IPS-18c (cell line): ENCODE data around the gene WWC1.

Experiments
- H3K4me3 ChIP-seq: 2 replicates; pipeline ENCODE4 v1.7.0; 2013; ENCODE audit warnings: low read depth, mild to moderate bottlenecking, low read length, moderate library complexity; ENCODE audit not compliant: insufficient read depth
- H3K9me3 ChIP-seq: one replicate; pipeline ENCODE4 v1.6.1; 2013; ENCODE audit warnings: mild to moderate bottlenecking, low read length, moderate library complexity; ENCODE audit not compliant: control insufficient read depth, insufficient read depth

WWC1 gene

DNA sequence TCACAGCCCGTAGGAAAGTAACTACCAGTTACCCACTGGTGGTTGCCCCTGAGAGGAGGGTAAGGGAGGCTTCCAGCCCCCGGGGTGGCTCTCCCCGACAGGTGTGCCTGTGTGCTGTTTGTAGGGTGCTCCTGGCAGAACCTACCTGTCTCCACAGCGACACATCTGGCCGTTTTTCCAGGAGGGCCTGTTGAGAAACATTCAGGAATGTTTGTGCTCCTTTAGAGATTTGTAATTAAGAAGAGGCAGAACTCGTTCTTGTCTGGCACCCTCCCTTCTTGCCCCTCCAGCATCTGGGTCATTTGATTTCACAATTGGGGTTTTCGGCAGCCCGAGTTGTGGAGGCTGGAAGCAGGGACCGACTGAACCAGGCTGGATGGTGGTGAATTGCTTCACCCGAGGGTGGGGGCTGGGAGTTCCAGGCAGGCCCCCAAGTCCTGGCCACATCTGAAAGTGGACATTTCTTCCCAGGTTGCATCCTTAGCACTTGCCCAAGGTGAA lies 74.2 kb downstream of the WWC1 start:
- Histone ChIP-seq H3K9me3 (no peaks in the 10 kb centered on the region), H3K4me3 (no peak overlapping the region)

- no peaks in the 10 kb centered on the region for H3K9me3 ChIP-seq
- no peak overlapping the region for H3K4me3 ChIP-seq
These were observed 74.7 kb downstream of the WWC1 start for GRCh38 chr5:168366116-168366515.

DNA sequence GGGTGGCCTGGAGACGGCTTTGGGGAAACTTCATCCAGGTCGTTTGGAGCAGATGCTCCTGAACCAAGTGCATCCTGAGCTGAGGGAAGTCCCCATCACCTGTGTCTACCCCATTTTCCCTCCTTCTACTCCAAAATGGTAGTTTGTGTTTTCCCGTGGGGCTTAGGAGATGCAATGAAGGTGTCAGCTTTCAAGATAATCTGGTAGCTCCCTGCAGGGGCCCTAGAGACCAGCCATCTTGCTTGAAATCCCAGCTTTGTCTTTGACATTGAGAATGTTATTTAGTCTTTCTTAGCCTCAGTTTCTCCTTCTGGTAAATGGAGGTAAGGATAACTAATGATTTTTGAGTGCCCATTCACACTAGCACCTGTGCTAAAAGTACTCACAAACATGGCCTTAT lies 77.4 kb downstream of the WWC1 start:
- Histone ChIP-seq H3K9me3 (no peaks in the 10 kb centered on the region), H3K4me3 (no peak overlapping the region)

DNA sequence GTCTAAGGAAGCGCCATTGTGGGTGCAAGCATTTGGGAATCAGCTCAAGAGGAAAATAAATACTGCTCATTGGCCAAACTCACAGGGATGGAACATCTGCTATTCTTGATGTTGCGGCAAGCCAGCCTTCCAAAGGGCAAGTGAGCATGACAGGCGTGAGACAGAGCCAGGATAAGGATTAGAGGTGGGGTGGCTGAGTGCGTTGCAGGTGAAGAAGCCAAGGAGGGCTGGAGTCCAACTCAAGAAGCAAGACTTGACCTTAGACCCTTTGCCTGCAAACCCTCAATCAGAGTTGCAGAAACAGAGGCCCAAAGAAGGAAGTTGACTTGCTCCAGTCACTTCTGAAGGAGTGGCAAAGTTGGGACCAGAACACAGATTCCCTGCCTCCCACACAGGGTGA lies 79.4 kb downstream of the WWC1 start:
- Histone ChIP-seq H3K4me3 (no peak overlapping the region), H3K9me3 (no peaks in the 10 kb centered on the region)

- H3K9me3 ChIP-seq, result no peaks in the 10 kb centered on the region
- no peak overlapping the region for H3K4me3 ChIP-seq
These were observed 81.0 kb downstream of the WWC1 start for GRCh38 chr5:168372356-168372946.

GRCh38 chr5:168374532-168374931 lies 83.1 kb downstream of the WWC1 start:
- Histone ChIP-seq H3K9me3 (no peaks in the 10 kb centered on the region), H3K4me3 (no peak overlapping the region)

DNA sequence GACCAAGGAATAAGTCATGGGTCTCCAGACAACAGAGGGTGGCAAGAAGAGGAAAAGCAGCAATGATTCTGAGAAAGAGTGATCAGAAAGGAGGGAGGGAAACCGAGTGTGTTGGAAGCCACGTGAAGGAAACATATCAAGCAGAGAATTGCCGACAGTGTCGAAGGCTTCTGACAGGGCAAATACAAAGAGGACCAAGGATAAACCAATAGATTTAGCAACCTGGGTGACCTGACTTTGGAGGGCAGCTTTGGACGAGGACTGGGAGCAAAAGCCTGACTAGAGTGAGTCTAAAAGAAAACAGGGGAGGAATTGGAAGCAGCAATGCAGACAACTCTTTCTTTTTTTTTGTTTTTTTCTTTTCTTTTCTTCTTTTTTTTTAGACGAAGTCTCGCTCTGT lies 83.8 kb downstream of the WWC1 start:
- H3K9me3 ChIP-seq, result no peaks in the 10 kb centered on the region
- H3K4me3 ChIP-seq, result no peak overlapping the region

GRCh38 chr5:168377525-168377924 lies 86.1 kb downstream of the WWC1 start:
- no peaks in the 10 kb centered on the region for H3K9me3 ChIP-seq
- H3K4me3 ChIP-seq, result no peak overlapping the region

DNA sequence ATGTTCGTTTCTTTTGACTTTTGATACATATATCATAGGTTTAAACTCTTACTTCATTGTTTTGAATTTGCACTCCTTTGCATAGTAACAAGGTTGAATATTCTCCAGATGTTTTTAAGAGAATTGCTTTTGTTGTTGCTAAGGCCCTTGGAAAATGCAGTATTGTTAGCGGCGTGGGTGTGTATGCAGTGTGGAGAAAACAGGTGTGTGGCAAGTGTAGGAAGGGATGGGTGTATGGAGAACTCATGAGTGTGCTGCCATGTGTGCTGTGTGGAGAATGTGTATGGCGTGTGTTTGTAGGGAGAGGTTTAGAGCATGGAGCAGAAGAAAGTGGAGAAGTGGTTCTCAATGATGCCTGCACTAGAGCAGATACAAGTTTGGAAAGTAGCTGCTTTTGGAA lies 87.3 kb downstream of the WWC1 start:
- H3K4me3 ChIP-seq, result no peak overlapping the region

GRCh38 chr5:168382421-168382820 lies 91.0 kb downstream of the WWC1 start:
- Histone ChIP-seq H3K9me3 (no peaks in the 10 kb centered on the region), H3K4me3 (no peak overlapping the region)

More for the DNA sequence above, 87.3 kb downstream of the WWC1 start:
- H3K9me3 ChIP-seq, result no peaks in the 10 kb centered on the region

- no peaks in the 10 kb centered on the region for H3K9me3 ChIP-seq
- no peak overlapping the region for H3K4me3 ChIP-seq
These were observed 99.0 kb downstream of the WWC1 start for GRCh38 chr5:168390491-168390890.

DNA sequence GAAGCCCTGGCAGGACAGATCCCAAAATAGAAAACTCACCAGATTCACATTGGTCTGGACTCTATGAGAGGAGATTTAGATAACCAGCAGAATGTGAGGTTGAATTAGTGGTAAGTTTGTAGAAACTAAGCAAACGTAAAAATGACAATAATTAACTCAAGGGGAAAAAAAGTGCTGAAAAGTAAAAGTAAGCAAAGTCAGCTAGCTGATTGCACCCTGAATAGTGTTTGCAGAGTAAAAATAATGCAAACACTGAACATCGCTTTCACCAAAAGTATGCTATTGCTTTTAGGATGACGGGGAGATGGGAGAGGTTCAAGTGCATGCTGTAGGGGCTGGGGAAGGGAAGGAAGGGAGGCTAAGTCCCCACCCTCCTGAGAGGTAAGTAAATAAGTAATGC lies 102.3 kb downstream of the WWC1 start:
- H3K9me3 ChIP-seq, result no peaks in the 10 kb centered on the region
- no peak overlapping the region for H3K4me3 ChIP-seq

GRCh38 chr5:168400429-168401220 lies 109.2 kb downstream of the WWC1 start:
- Histone ChIP-seq H3K4me3 (no peak overlapping the region), H3K9me3 (no peaks in the 10 kb centered on the region)

- H3K9me3 ChIP-seq, result no peaks in the 10 kb centered on the region
- no peak overlapping the region for H3K4me3 ChIP-seq
These were observed 109.8 kb downstream of the WWC1 start for GRCh38 chr5:168401226-168401625.

GRCh38 chr5:168401880-168402279 lies 110.4 kb downstream of the WWC1 start:
- no peak overlapping the region for H3K4me3 ChIP-seq
- H3K9me3 ChIP-seq, result no peaks in the 10 kb centered on the region

GRCh38 chr5:168404365-168404764 lies 112.9 kb downstream of the WWC1 start:
- no peak overlapping the region for H3K4me3 ChIP-seq
- no peaks in the 10 kb centered on the region for H3K9me3 ChIP-seq

DNA sequence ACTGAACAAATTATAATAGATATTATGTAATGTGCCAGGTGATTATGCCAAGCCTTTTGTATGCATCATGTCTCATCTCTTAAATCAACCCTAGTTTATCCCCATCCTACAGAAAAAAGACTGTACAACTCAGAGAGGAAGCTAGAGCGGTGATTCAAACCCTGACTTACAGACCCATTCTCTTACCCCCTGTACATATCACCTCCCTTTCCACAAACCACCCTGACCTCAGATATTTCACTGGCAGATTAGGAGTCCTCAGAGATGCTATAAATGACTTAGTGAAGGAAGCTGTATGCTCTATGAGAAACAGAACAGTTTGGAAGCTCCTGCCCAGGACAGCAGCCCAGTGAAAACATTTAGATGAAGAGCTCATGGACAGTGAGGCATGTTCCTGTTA lies 115.8 kb downstream of the WWC1 start:
- Histone ChIP-seq H3K4me3 (no peak overlapping the region), H3K9me3 (no peaks in the 10 kb centered on the region)

DNA sequence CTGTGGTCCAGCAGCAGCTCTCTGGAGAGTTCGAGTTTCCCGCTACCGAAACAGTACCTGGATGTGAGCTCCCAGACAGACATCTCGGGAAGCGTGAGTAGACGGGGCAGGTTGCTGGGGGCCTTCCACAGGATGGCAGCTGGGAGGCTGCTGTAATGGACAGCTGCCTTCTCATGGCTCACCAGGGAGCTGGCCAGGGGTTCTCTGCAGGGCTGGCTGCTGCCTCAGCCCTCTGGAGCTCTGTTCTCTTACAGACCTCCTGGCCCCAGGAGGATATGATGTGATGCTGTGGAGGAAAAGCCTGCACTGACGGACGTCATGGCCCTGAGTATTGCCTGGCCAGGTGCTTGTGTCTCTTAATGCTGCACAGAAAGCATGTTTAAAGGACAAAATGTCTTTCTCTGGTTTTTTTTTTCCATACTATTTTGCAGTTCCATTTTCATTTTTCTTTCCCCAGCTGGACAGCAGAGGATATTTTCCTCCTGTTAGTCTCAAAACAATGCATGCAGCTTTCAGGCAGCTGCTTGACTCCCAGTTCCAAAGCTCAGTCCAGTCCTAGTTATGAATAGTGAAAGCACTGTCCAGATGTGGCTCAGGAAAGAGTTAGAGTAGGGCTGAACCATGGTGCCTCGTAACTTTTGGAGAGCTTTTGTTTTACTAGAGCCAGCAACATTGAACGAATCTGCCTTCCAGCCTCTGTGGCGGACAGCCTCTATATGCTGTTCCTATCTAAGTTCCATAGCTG lies 117.3 kb downstream of the WWC1 start:
- H3K4me3 ChIP-seq, result no peak overlapping the region

More for the DNA sequence above, 117.3 kb downstream of the WWC1 start:
- no peaks in the 10 kb centered on the region for H3K9me3 ChIP-seq
